MG63 (cell line): ENCODE results near the gene PVR. TPM values are rescaled to one million over a fixed set of nuclear protein-coding genes. Genes with fewer than 3 reads are reported as not detected.
A peak's percentile ranks its signal among the peaks of the same experiment; 100 is the strongest.
"Not testable (repeated sequence)": the region's sequence is repeated elsewhere in the genome, so short reads cannot be mapped to it uniquely, and the experiment has no call there.

Source experiments
- DNase-seq: peaks from one replicate; pipeline ENCODE4 v3.0.0-alpha.2; 2020
- H3K27me3 ChIP-seq: fragments of 250-450 bp; sonication (Bioruptor Pico); 2 replicates; pipeline ENCODE4 v1.5.1; 2020; ENCODE audit warnings: mild to moderate bottlenecking, moderate library complexity
- H3K36me3 ChIP-seq: fragments of 250-450 bp; sonication (Bioruptor Pico); 2 replicates; pipeline ENCODE4 v1.5.1; 2020; ENCODE audit warnings: mild to moderate bottlenecking, moderate library complexity
- H3K4me3 ChIP-seq: fragments of 250-450 bp; sonication (Bioruptor Pico); 2 replicates; pipeline ENCODE4 v1.5.1; 2020; ENCODE audit warnings: mild to moderate bottlenecking, moderate library complexity
- H3K9me3 ChIP-seq: fragments of 250-450 bp; sonication (Bioruptor Pico); 2 replicates; pipeline ENCODE4 v1.5.1; 2020; ENCODE audit warnings: mild to moderate bottlenecking, moderate library complexity
- total RNA-seq: library from RNA; depleted of rRNA; stranded (reverse); fragments of >200 nt; shearing (Covaris generic); gene quantifications from 2 replicates; pipeline ENCODE4 v1.2.3, GENCODE V29; 2014; ENCODE audit warnings: low replicate concordance

PVR gene
- total RNA-seq, 1 experiment from 2014 or later, result 141 TPM

- no peaks in the 10 kb centered on the region for H3K27me3 ChIP-seq
- peak; percentile 58 for DNase-seq
- no peak overlapping the region for H3K4me3 ChIP-seq
- no peaks in the 10 kb centered on the region for H3K9me3 ChIP-seq
- H3K36me3 ChIP-seq, result peaks cover 100% of the 10 kb centered on the region
Observed at GRCh38 chr19:44657211-44657921, 13.7 kb downstream of the PVR start.

- H3K4me3 ChIP-seq, result no peak overlapping the region
- peaks cover 100% of the 10 kb centered on the region for H3K36me3 ChIP-seq
- no peaks in the 10 kb centered on the region for H3K27me3 ChIP-seq
- no peak for DNase-seq
- no peaks in the 10 kb centered on the region for H3K9me3 ChIP-seq
Observed at GRCh38 chr19:44658069-44658733, 14.5 kb downstream of the PVR start.

GRCh38 chr19:44660081-44660480, 16.4 kb downstream of the PVR start:
- no peak for DNase-seq
- Histone ChIP-seq H3K4me3 (no peak overlapping the region), H3K9me3 (no peaks in the 10 kb centered on the region), H3K27me3 (no peaks in the 10 kb centered on the region), H3K36me3 (peaks cover 92% of the 10 kb centered on the region)

GRCh38 chr19:44661205-44661604, 17.5 kb downstream of the PVR start:
- no peak overlapping the region for H3K4me3 ChIP-seq
- H3K36me3 ChIP-seq, result peaks cover 82% of the 10 kb centered on the region
- no peaks in the 10 kb centered on the region for H3K27me3 ChIP-seq
- DNase-seq, result no peak
- no peaks in the 10 kb centered on the region for H3K9me3 ChIP-seq

- peaks cover 75% of the 10 kb centered on the region for H3K36me3 ChIP-seq
Observed at GRCh38 chr19:44661904-44662303, 18.2 kb downstream of the PVR start.

GRCh38 chr19:44662691-44663385, 19.1 kb downstream of the PVR start:
- H3K36me3 ChIP-seq, result peaks cover 65% of the 10 kb centered on the region
- no peak overlapping the region for H3K4me3 ChIP-seq
- H3K9me3 ChIP-seq, result no peaks in the 10 kb centered on the region
- H3K27me3 ChIP-seq, result no peaks in the 10 kb centered on the region
- DNase-seq, result no peak

More at GRCh38 chr19:44661904-44662303, 18.2 kb downstream of the PVR start:
- DNase-seq, result no peak
- no peaks in the 10 kb centered on the region for H3K9me3 ChIP-seq
- H3K4me3 ChIP-seq, result no peak overlapping the region
- no peaks in the 10 kb centered on the region for H3K27me3 ChIP-seq

GRCh38 chr19:44663996-44664395, 20.3 kb downstream of the PVR start:
- Histone ChIP-seq H3K27me3 (no peaks in the 10 kb centered on the region), H3K36me3 (peaks cover 54% of the 10 kb centered on the region), H3K9me3 (no peaks in the 10 kb centered on the region), H3K4me3 (no peak overlapping the region)
- DNase-seq, result no peak

GRCh38 chr19:44664976-44665375, 21.3 kb downstream of the PVR start:
- Histone ChIP-seq H3K4me3 (no peak overlapping the region), H3K36me3 (peaks cover 44% of the 10 kb centered on the region), H3K27me3 (no peaks in the 10 kb centered on the region), H3K9me3 (no peaks in the 10 kb centered on the region)
- DNase-seq, result no peak

- no peaks in the 10 kb centered on the region for H3K27me3 ChIP-seq
- H3K4me3 ChIP-seq, result no peak overlapping the region
- H3K9me3 ChIP-seq, result no peaks in the 10 kb centered on the region
- no peak for DNase-seq
- peaks cover 24% of the 10 kb centered on the region for H3K36me3 ChIP-seq
Observed at GRCh38 chr19:44666852-44667556, 23.3 kb downstream of the PVR start.

GRCh38 chr19:44668985-44669764, 25.5 kb downstream of the PVR start:
- H3K9me3 ChIP-seq, result no peaks in the 10 kb centered on the region
- DNase-seq, result no peak
- peaks cover 10% of the 10 kb centered on the region for H3K36me3 ChIP-seq
- no peak overlapping the region for H3K4me3 ChIP-seq
- H3K27me3 ChIP-seq, result no peaks in the 10 kb centered on the region

- not testable (repeated sequence) for H3K4me3 ChIP-seq, DNase-seq, H3K27me3 ChIP-seq, H3K9me3 ChIP-seq, H3K36me3 ChIP-seq
Observed at GRCh38 chr19:44670027-44670426, 26.3 kb downstream of the PVR start.

- DNase-seq, result no peak
- H3K36me3 ChIP-seq, result no peaks in the 10 kb centered on the region
Observed at GRCh38 chr19:44671400-44671799, 27.7 kb downstream of the PVR start, which contains the start of gene CEACAM19. Gene CEACAM19 (plus strand): TSS chr19:44671482. CDS start chr19:44671932, 450 bp downstream.

GRCh38 chr19:44672226-44672625, 28.5 kb downstream of the PVR start:
- no peak overlapping the region for H3K4me3 ChIP-seq
- no peak for DNase-seq
- H3K27me3 ChIP-seq, result no peaks in the 10 kb centered on the region
- no peaks in the 10 kb centered on the region for H3K36me3 ChIP-seq
- no peaks in the 10 kb centered on the region for H3K9me3 ChIP-seq

More at GRCh38 chr19:44671400-44671799, 27.7 kb downstream of the PVR start, which contains the start of gene CEACAM19:
- Histone ChIP-seq H3K9me3 (no peaks in the 10 kb centered on the region), H3K27me3 (no peaks in the 10 kb centered on the region), H3K4me3 (no peak within 1 kb of the TSS)

- Histone ChIP-seq H3K9me3 (no peaks in the 10 kb centered on the region), H3K4me3 (no peak overlapping the region)
Observed at GRCh38 chr19:44673510-44673909, 29.8 kb downstream of the PVR start.

GRCh38 chr19:44675521-44675920, 31.8 kb downstream of the PVR start:
- Histone ChIP-seq H3K9me3 (no peaks in the 10 kb centered on the region), H3K27me3 (no peaks in the 10 kb centered on the region), H3K4me3 (no peak overlapping the region), H3K36me3 (peaks cover 3% of the 10 kb centered on the region)
- no peak for DNase-seq

More at GRCh38 chr19:44673510-44673909, 29.8 kb downstream of the PVR start:
- Histone ChIP-seq H3K36me3 (no peaks in the 10 kb centered on the region), H3K27me3 (no peaks in the 10 kb centered on the region)
- DNase-seq, result no peak
